ENCODE data around the gene SPATA1. TPM values are rescaled to one million over a fixed set of nuclear protein-coding genes. Genes with fewer than 3 reads are reported as not detected.

SPATA1 gene
- total and polyA plus RNA-seq, 2 of the 13 experiments (the other 11 are each of a cell fraction or from before 2014, with no cell fraction given), result 0.70 to 1.4 TPM

GRCh38 chr1:84467298-84467697, 38.9 kb upstream of the SPATA1 start (continued):
- no peak for TF ChIP-seq CAMTA2 (CRISPR knock-in tag; IDR thresholded peaks at IDR 0.05; ENCODE audit: borderline replicate concordance)
- no peak for TF ChIP-seq NFE2L2 (IDR thresholded peaks at IDR 0.05; ENCODE audit: low read length)

GRCh38 chr1:84476225-84476624, 30.0 kb upstream of the SPATA1 start:
- peaks cover 10% of the 10 kb centered on the region for H3K4me1 ChIP-seq (ENCODE audit: insufficient read depth, low read length)
- H3K27ac ChIP-seq (ENCODE audit: extremely low read length, insufficient read depth, low read length), result no peak overlapping the region
- H3K27me3 ChIP-seq (ENCODE audit: control insufficient read depth in 1 of 2, insufficient read depth in 2 of 2, low read length in 2 of 2), result no peaks in the 10 kb centered on the region; a peak in 1 of 5 replicates
- H3K36me3 ChIP-seq (replicated peaks in 1 of 2; ENCODE audit: control insufficient read depth in 1 of 2, insufficient read depth in 2 of 2, low read length in 2 of 2), result 0 out of 5 replicates have a peak, but pooled peaks cover 0 to 1% of the 10 kb centered on the region in 2 experiments
- TF ChIP-seq NFATC3 (CRISPR knock-in tag; IDR thresholded peaks at IDR 0.05) (no peak), CHD4 (IDR thresholded peaks at IDR 0.05; ENCODE audit: borderline replicate concordance, low read length) (no peak), GLI4 (CRISPR knock-in tag; IDR thresholded peaks at IDR 0.05; ENCODE audit: borderline replicate concordance) (no peak), ZNF274 (CRISPR knock-in tag; IDR thresholded peaks at IDR 0.05) (no peak), ZNF563 (CRISPR knock-in tag; IDR thresholded peaks at IDR 0.05) (no peak), ASH2L (IDR thresholded peaks at IDR 0.05; ENCODE audit: insufficient read length, low read depth, low read length) (no peak), TFE3 (CRISPR knock-in tag; IDR thresholded peaks at IDR 0.05) (no peak), ZNF660 (CRISPR knock-in tag; IDR thresholded peaks at IDR 0.05; ENCODE audit: borderline replicate concordance, low read depth) (no peak), CBX2 (IDR thresholded peaks at IDR 0.05; ENCODE audit: low read depth, low read length) (no peak), CBX2 (CRISPR knock-in tag; IDR thresholded peaks at IDR 0.05; ENCODE audit: low read depth) (no peak), NR2F2 (IDR thresholded peaks at IDR 0.05; ENCODE audit: borderline replicate concordance, low read depth) (no peak), MED8 (CRISPR knock-in tag; IDR thresholded peaks at IDR 0.05; ENCODE audit: insufficient replicate concordance) (no peak), NKX3-1 (CRISPR knock-in tag; IDR thresholded peaks at IDR 0.05) (no peak), SMARCE1 (IDR thresholded peaks at IDR 0.05; ENCODE audit: borderline replicate concordance) (no peak), SRSF1 (optimal IDR thresholded peaks at IDR 0.05; ENCODE audit: low read depth, low read length) (no peak), ARID3A (IDR thresholded peaks at IDR 0.05; ENCODE audit: low read depth, low read length) (no peak)
- intact Hi-C loops (cut with micrococcal nuclease; ENCODE audit: unreplicated experiment), result loop anchor here (10.0 kb wide), 1 partner anchor 401 kb away; no protein-coding TSS in a partner anchor
- ChIA-PET CTCF (ENCODE audit: low intra/inter-chr PET ratio, low total read pairs) (no interaction called here), POLR2A (no interaction called here)
- H3K79me2 ChIP-seq (ENCODE audit: insufficient read depth, low read length), result peaks cover 19% of the 10 kb centered on the region
- in situ Hi-C loops (cut with HindIII; ENCODE audit: extremely low pct_ligation_motif_present, low pct_unique_long_range_greater_than_20kb), result no loop called here
- DNase-seq (ENCODE audit: low spot score) (no peak), ATAC-seq (no peak), FAIRE-seq (no peak)
- 0 out of 2 replicates have a peak, but pooled peaks cover 2% of the 10 kb centered on the region for H4K20me1 ChIP-seq (ENCODE audit: insufficient read depth, low read length)
- H3K4me3 ChIP-seq (replicated peaks in 1 of 3; ENCODE audit: insufficient read depth in 1 of 3, low read depth in 2 of 3, low read length in 3 of 3), result no peak overlapping the region
- BruUV-seq (replicated peaks), result no TSS peak
- H3K9ac ChIP-seq (ENCODE audit: insufficient read depth, low read depth, low read length), result no peak overlapping the region
- no peak overlapping the region for H3K4me2 ChIP-seq (ENCODE audit: low read depth, low read length)
- H2AFZ ChIP-seq (ENCODE audit: low read length), result no peak overlapping the region
- 40% methylated on average over 1 of the region's 1 CpG for WGBS (ENCODE audit: low lambda C conversion rate)
- peaks cover 14% of the 10 kb centered on the region for H3K9me3 ChIP-seq (ENCODE audit: low read length)
